Heart right ventricle (tissue), 16 donors: ENCODE results near the gene LRP2. TPM values are rescaled to one million over a fixed set of nuclear protein-coding genes. Genes with fewer than 3 reads are reported as not detected.

ENCODE experiments used
- ATAC-seq, 8 donors: fragments of 200-7000 bp; cut with Tn5 transposase; one replicate each; pipeline ENCODE4 v1.9.1; 2020; ENCODE audit warnings: mild to moderate bottlenecking in 8 of 8, moderate library complexity in 8 of 8, moderate number of reproducible peaks in 1 of 8
- DNase-seq, 2 donors: peaks; one replicate each; pipeline ENCODE4 v3.0.0-alpha.2; 2020
- H3K27ac ChIP-seq, 10 donors: fragments of 200-600 bp; sonication (generic) in 2 of 10; one replicate each; pipeline versions ENCODE4 v1.5.0 to v1.8.0; 2020 to 2022; ENCODE audit warnings: mild to moderate bottlenecking in 3 of 10
- H3K27me3 ChIP-seq, 7 donors: fragments of 200-600 bp; one replicate each; pipeline ENCODE4 v1.8.0; 2021 to 2022; ENCODE audit warnings: mild to moderate bottlenecking in 2 of 7
- H3K36me3 ChIP-seq, 9 donors: fragments of 200-600 bp; sonication (generic) in 1 of 9; one replicate each; pipeline versions ENCODE4 v1.5.0 to v1.8.0; 2020 to 2022; ENCODE audit warnings: mild to moderate bottlenecking in 2 of 9
- H3K4me1 ChIP-seq, 9 donors: fragments of 200-600 bp; sonication (generic) in 1 of 9; one replicate each; pipeline versions ENCODE4 v1.5.0 to v1.8.0; 2020 to 2022; ENCODE audit warnings: mild to moderate bottlenecking in 4 of 9
- H3K4me3 ChIP-seq, 10 donors: fragments of 200-600 bp; sonication (generic) in 2 of 10; one replicate each; pipeline versions ENCODE4 v1.5.0 to v1.8.0; 2020 to 2022; ENCODE audit warnings: mild to moderate bottlenecking in 7 of 10, moderate library complexity in 2 of 10
- H3K9me3 ChIP-seq, 11 donors: fragments of 200-600 bp in 10 of 11; sonication (generic) in 2 of 11; one replicate each; pipeline versions ENCODE4 v1.5.0 to v1.8.0; 2013 to 2022; ENCODE audit warnings: mild to moderate bottlenecking in 2 of 11, control low read depth in 1 of 11, moderate library complexity in 1 of 11
- WGBS, 2 donors: extraction: QIAGEN DNeasy Blood & Tissue Kit; methylation state at CpG; one replicate each; pipeline ENCODE4 v1.1.7; 2013; ENCODE audit warnings: inconsistent platforms in 1 of 2; 5-methylcytosine and 5-hydroxymethylcytosine counted together
- intact Hi-C, 10 donors: fragments of 100-400 bp; cut with DNase I; formaldehyde crosslinking; loops; one replicate each; pipeline versions ENCODE4 v1.11.1 to v1.14.2; 2022
- polyA plus RNA-seq, 2 donors: library from polyadenylated mRNA; stranded (reverse); fragments of 200-250 nt; gene quantifications; one replicate each; pipeline ENCODE4 v1.2.3, GENCODE V29; 2013
- total RNA-seq, 10 donors: library from RNA; stranded (reverse); fragmentation: NEBNext Ultra II Directional in 3 of 10; extraction: Animal tissue kit (Norgen Biotek cat#: 25700) in 3 of 10; gene quantifications; one replicate each; pipeline versions ENCODE4 v1.2.1 to v1.2.4, GENCODE V29; 2021 to 2023
- TF ChIP-seq, protein P1 (sequence below), 9 donors: fragments of 200-600 bp; sonication (generic) in 2 of 9; IDR thresholded peaks; one replicate each; pipeline versions ENCODE4 v1.5.0 to v1.8.0; 2021 to 2022; ENCODE audit warnings: antibody characterized with exemption in 9 of 9, mild to moderate bottlenecking in 5 of 9, moderate library complexity in 1 of 9
- donor health status: Arrhythmogenic right ventricular cardiomyopathy.
- donor health status: ischemic (EF 13 %, LVEDD 7.1; RV severe dilation, severe dysfunction).
- donor health status: healthy with polysubstance abuse.
- donor health status: DM: no; HTN: yes; CAD: no.
- donor health status: DM: no; HTN: no; CAD: no.
- donor health status: ischemic (EF 25% LVEDD 6.9; RV normal size, moderate dysfunction).
- donor health status: ischemic (EF 25% LVEDD 5.7; RV mildly dilated, moderate dysfunction).
- donor health status: healthy.
- donor health status: DM: yes; HTN: yes; CAD: no.
- donor health status: Ischemic cardiomyopathy.
- donor health status: ischemic (EF 35%, LVEDD 5.7; RV mildly dilated, moderate dysfunction).
- donor health status: nonischemic (EF 11% LVEDD 7.7; RV severe dilation, severe dysfunction).
- donor health status: DM: yes; HTN: yes; CAD: no.
- donor health status: PGD.
- donor health status: ischemic (EF 29% LVEDD 5.4; RV normal size, mild dysfunction).
- donor health status: nonischemic (EF 23%, LVEDD 6.1; RV moderate dilation, normal function).

Gene LRP2
- total and polyA plus RNA-seq, 12 donors: 0.06 to 1.3 (median 0.27) TPM; not detected in 8

DNA sequence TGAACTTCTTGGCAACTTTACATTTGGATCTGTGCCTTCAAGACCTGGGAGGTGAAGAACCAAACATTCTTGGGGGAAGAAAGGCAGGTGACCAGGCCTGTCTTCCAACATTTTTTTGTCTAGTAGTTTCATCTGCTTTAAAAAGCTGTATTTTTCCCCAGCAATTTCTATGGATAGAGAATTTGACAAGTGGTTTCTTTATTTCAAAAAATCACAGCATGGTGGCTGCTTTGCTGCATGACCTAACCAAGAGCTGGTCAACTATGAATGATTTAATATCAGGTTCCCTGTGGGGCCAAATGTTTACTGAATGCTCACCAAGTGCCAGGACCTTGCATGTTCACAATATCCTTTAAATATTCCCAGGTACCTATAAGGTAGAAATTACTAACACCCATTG is 19.1 kb downstream of the LRP2 start:
- intact Hi-C loops: no loop called here
- DNase-seq (no peak), ATAC-seq (no peak)
- Histone ChIP-seq H3K27me3 (peaks cover 0 to 30% (median 3%) of the 10 kb centered on the region in 7 donors), H3K4me3 (no peak overlapping the region), H3K27ac (no peak overlapping the region), H3K9me3 (no peaks in the 10 kb centered on the region), H3K4me1 (no peaks in the 10 kb centered on the region), H3K36me3 (no peaks in the 10 kb centered on the region)
- TF ChIP-seq, protein P1, sequence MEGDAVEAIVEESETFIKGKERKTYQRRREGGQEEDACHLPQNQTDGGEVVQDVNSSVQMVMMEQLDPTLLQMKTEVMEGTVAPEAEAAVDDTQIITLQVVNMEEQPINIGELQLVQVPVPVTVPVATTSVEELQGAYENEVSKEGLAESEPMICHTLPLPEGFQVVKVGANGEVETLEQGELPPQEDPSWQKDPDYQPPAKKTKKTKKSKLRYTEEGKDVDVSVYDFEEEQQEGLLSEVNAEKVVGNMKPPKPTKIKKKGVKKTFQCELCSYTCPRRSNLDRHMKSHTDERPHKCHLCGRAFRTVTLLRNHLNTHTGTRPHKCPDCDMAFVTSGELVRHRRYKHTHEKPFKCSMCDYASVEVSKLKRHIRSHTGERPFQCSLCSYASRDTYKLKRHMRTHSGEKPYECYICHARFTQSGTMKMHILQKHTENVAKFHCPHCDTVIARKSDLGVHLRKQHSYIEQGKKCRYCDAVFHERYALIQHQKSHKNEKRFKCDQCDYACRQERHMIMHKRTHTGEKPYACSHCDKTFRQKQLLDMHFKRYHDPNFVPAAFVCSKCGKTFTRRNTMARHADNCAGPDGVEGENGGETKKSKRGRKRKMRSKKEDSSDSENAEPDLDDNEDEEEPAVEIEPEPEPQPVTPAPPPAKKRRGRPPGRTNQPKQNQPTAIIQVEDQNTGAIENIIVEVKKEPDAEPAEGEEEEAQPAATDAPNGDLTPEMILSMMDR (IDR thresholded peaks at IDR 0.05): no peak

DNA sequence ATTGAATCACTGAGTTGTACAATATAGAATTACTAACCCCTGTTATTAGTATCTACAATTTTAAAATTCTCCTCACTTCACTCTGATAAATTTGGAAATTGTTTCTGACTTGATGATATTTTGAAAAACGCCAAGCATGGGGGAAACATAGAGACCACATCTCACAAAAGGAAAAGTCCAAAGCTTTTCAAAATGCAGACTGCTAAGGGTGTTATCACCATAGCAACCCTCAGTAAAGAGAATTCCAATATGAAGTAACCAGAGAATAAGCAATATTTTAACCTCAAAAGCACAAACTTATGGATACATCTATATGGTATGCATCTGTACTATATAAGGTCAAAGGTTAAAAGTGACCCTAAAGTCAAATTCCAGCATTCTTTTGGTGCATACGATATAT is 22.7 kb downstream of the LRP2 start:
- 74 to 78% methylated on average over 2 of the region's 2 CpGs for WGBS, 2 donors
- DNase-seq: no peak
- intact Hi-C loops: no loop called here
- no peaks in the 10 kb centered on the region for H3K9me3 ChIP-seq
- no peaks in the 10 kb centered on the region for H3K4me1 ChIP-seq
- no peak for ATAC-seq
- TF ChIP-seq, protein P1 (IDR thresholded peaks at IDR 0.05): no peak
- H3K27ac ChIP-seq: no peak overlapping the region
- no peaks in the 10 kb centered on the region for H3K36me3 ChIP-seq
- peaks cover 0 to 46% (median 5%) of the 10 kb centered on the region in 7 donors for H3K27me3 ChIP-seq
- no peak overlapping the region for H3K4me3 ChIP-seq

DNA sequence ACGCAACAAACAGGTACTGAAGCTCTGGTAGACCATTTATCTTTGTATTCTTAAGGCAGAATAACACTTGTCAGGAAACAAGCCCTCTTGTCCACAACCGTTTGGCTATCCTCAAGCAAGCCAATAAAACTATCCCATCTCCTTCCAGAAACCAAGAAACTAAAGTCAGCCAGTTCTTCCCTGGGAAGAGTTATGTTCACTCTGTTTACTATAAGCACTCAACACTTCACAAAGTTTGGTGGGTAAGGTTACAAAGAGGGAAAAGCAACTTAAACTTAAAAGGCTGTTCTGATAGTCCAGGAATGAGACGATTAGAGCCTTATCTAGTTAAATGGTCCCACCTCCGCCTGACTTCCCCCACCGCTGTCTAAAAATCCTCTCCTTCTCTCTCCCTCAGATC is 25.6 kb downstream of the LRP2 start:
- ATAC-seq: no peak
- Histone ChIP-seq H3K27me3 (peaks cover 0 to 38% (median 5%) of the 10 kb centered on the region in 7 donors), H3K4me3 (no peak overlapping the region), H3K27ac (no peak overlapping the region), H3K9me3 (no peaks in the 10 kb centered on the region), H3K36me3 (no peaks in the 10 kb centered on the region), H3K4me1 (no peaks in the 10 kb centered on the region)
- TF ChIP-seq, protein P1 (IDR thresholded peaks at IDR 0.05): no peak
- WGBS, 2 donors: 48 to 54% methylated on average over 5 of the region's 5 CpGs
- intact Hi-C loops: no loop called here
- no peak for DNase-seq

DNA sequence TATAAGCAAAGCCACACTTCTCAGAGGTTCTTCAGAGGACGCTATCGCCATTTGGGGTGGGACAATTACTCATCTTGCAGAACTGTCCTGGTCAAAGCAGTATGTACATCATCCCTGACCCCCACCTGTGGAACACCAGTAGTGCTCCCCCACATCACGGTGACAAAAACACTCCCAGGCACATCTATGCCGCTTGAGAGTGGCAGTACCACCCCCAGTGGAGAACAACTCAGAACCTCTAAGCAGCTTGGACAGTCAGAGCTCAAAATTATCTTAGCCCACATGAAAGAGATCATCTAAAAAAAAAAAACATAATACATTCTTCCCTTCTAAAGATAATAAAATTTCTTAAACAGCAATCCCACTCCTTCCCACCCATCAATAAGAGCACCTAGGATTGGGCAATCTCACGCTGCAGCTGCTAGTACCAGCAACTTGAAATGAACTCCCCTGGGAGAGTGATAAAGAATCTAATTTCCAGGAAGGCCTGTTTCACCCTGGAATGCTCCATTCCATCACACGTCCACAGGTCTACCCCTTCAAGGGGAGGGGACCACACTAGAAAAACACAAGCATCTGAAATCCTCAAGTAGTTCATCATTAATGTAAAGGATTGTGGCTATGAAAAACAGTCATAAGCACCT is 31.7 kb downstream of the LRP2 start:
- intact Hi-C loops: no loop called here
- Histone ChIP-seq H3K36me3 (no peaks in the 10 kb centered on the region), H3K4me3 (no peak overlapping the region), H3K27ac (no peak overlapping the region), H3K27me3 (peaks cover 0 to 20% (median 4%) of the 10 kb centered on the region in 7 donors), H3K9me3 (no peaks in the 10 kb centered on the region), H3K4me1 (no peaks in the 10 kb centered on the region)
- DNase-seq: no peak
- ATAC-seq: no peak
- 63 to 72% methylated on average over 6 of the region's 6 CpGs for WGBS, 2 donors
- TF ChIP-seq, protein P1 (IDR thresholded peaks at IDR 0.05): no peak
